Measurements from ENCODE around the gene HDAC5.
"Not testable (repeated sequence)": the region's sequence is repeated elsewhere in the genome, so short reads cannot be mapped to it uniquely, and the experiment has no call there.

HDAC5 gene

GRCh38 chr17:44132275-44132821 lies 8.9 kb upstream of the HDAC5 start:
- DNase-seq (ENCODE audit: low spot score): no peak

DNA sequence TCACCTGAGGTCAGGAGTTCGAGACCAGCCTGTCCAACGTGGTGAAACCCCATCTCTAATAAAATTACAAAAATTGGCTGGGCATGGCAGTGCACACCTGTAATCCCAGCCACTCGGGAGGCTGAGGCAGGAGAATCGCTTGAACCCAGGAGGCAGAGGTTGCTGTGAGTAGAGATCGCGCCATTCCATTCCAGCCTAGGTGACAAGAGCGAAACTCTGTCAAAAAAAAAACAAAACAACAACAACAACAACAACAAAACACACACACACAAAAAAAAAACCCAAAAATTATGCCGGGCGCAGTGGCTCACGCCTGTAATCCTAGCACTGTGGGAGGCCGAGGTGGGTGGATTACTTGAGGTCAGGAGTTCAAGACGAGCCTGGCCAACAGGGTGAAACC lies 7.9 kb upstream of the HDAC5 start:
- DNase-seq (ENCODE audit: low spot score): not testable (repeated sequence)

DNA sequence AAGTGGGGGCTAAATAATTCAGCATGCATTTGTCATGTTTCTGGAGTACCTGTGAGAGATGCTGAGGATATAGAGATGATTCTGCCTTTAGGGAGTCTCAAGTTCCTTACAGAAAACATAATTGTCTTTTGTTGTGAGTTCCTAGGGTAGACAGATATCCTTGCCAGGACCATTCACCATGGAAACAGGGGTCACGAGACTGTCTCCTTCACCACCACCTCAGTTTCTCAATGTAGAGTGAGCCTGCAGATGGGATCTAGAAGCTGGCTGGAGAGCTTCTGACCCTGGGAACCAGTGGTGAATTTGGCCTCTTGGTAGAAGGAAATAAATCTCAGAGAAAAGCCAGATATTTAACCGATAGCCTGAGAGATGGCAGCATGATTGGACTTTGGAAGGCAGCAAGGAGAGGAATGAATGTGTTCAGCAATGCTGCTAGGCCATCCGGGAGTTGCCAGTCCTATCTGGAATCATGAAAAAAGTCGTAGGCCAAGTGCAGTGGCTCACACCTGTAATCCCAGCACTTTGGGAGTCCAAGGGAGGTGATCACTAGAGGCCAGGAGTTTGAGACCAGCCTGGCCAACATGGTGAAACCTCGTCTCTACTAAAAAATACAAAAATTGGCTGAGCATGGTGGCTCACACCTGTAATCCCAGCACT lies 7.4 kb upstream of the HDAC5 start:
- DNase-seq (ENCODE audit: low spot score): no peak

- DNase-seq (ENCODE audit: low spot score): no peak
Measured at GRCh38 chr17:44128383-44128782, 4.9 kb upstream of the HDAC5 start.

- no peak for DNase-seq (ENCODE audit: low spot score)
Measured at GRCh38 chr17:44124118-44124438, 637 bp upstream of the HDAC5 start.

DNA sequence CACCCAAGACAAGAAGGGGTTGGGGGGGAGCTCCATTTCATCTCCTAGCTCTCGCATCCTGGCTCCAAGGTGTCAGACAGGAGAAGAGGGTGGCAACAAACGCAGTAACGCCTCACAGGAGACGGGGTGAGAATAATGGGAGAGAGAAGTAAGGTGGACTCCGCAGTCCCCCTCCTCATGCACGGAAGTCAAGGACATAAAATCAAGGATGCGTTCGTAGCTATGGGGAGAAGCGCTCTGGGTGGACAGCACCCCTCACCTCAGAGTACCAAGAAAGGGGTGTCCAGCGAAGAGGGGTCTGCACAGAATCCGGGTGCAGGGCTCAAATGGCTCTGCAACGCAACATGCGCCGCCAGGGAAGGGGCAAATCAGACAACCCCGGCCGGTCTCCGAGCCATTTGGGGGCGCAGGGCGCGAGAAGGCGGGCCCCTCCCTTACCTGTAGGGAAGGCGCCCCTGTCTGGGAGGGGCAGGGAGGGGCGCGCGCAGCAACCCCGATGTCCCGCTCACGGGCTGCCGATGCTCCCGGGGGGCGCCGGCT lies 555 bp downstream of the HDAC5 start:
- DNase-seq (ENCODE audit: low spot score): no peak

GRCh38 chr17:44121997-44122815 lies 1.2 kb downstream of the HDAC5 start:
- DNase-seq (ENCODE audit: low spot score): no peak

- no peak for DNase-seq (ENCODE audit: low spot score)
Measured at GRCh38 chr17:44120851-44121605, 2.4 kb downstream of the HDAC5 start.

- DNase-seq (ENCODE audit: low spot score): not testable (repeated sequence)
Measured at GRCh38 chr17:44120281-44120680, 3.2 kb downstream of the HDAC5 start.

GRCh38 chr17:44119798-44120197 lies 3.6 kb downstream of the HDAC5 start:
- DNase-seq (ENCODE audit: low spot score): no peak

DNA sequence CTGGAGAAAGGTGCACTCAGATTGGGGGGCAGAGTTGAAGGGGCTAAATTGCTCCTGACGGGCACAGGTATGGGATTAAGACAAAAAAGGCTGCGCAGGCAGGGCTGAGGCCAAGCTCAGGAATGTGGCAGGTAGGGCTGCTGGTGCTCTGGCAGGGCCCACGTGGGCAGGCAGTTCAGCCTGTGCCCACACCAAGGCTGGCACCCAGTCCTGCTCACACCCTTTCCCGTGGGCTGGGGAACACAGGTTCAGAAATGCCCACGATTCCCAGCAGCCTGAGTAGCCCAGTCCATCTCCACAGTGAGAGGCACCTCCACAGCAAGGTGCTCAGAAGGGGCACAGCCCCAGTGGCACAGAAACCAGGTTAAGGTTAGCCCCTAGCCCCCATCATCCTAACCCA lies 4.4 kb downstream of the HDAC5 start:
- DNase-seq (ENCODE audit: low spot score): no peak

DNA sequence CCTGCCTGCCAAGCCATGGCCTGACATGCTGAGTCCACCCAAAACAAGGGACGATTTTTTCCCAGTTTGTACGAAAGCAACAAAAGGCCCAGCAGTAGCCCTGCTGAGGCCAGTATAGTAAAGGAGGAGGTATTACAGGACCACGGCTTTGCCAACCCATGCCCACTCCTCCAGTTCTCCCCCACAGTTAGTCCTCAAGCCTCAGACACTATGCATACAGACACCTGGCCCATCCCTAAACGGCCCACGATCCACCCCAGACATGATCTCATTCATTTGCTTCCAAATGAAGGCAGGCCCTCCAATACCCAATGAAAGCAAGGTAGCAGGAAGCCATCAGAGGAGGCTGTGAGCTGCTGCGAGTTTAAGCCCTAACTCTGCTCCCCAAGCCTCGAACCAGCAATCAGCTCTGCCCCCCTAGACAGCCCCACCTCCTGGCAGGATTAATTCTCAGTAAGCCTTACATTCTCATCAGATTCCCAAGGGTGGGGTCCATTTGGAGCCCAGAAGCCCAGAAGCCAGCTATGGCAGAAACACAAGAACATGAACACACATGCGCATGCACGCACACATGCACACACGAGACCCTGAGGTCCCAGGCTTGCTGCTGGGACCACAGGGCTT lies 4.9 kb downstream of the HDAC5 start:
- no peak for DNase-seq (ENCODE audit: low spot score)

- no peak for DNase-seq (ENCODE audit: low spot score)
Measured at GRCh38 chr17:44117351-44117750, 6.1 kb downstream of the HDAC5 start.

DNA sequence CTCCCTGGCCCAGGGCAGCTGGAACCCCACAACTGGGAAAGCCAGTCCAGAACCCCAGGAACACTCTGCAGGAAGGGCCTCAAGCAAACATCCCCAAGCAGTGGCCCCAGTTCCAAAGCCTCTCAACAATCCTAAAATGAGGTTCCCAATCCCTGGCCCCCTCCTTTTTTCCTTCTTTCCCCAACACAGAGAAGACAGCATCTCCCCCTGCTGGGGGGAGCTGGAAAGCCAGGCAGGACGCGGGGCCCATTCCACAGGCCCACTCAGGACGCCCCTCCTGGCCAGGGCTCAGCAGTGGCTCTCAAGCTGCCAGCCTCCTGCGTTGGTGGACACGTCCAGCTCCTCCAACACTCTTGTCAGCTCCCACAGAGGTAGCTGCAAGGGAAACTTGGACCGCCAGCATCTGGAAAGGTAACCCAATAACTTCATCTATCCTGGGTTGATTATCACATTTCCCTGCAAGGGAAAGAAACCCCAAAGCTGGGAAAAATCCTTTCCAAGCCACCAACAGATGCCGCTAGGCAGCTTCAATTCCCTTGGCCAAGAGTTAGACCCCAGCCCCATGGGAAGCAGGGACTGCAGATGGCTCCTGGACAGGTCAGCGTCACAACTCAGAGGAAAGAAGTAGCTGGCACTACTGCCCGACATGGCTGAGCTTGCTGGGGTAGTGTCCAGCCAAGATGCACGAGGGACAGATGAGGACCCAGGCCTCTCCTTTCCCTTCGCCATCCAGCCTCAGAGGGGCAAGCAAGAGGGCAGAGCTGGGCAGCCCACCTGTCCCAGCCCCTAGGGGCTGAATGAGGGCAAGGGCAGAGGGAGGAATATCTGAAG lies 7.6 kb downstream of the HDAC5 start:
- DNase-seq (ENCODE audit: low spot score): no peak

DNA sequence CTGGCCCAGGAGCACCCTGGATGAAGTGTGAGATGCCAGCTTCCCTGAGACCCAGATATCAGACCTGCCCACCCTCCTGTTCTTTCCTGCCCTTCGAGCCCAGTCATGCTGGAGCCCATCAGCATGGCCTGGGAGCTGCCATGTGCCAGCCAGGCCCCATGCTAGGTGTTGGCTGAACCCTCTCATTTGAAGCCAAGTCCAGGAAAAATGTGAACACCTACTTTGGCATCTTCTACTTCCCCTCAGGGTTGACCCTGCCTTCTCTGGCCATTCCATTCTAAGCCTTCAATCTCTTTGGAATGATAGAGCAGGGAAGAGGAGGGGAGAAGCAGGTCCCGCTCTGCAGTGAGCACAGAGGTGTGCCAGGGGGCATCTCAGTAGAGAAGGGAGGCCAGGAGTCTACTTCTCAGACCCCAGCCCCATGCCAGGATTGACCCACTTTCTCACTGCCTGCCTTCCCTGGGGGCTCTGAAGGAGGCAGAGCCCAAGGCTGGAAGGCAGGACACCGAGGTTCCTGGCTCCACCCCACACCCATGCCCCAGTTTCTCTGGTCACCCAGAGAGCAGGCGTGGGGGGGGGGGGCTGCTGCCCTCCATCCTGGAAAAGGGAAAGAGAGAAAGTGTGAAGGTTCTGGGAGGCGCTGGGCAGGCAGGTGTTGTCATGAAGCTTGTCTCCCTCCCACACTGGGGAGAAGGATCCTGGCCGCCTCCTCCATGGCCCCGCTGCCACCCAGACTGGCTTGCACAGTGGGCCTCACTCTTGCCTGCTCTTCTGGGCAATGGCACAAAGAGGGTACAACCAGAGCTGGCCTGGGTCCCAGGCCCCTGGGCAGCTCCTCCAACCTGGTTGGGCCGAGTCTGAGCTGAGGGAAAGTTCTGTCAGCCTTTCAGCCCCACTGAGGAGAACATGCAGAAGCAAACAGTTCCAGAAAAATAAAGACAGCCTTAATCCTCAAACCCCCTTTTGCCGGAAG lies 9.3 kb downstream of the HDAC5 start:
- no peak for DNase-seq (ENCODE audit: low spot score)

DNA sequence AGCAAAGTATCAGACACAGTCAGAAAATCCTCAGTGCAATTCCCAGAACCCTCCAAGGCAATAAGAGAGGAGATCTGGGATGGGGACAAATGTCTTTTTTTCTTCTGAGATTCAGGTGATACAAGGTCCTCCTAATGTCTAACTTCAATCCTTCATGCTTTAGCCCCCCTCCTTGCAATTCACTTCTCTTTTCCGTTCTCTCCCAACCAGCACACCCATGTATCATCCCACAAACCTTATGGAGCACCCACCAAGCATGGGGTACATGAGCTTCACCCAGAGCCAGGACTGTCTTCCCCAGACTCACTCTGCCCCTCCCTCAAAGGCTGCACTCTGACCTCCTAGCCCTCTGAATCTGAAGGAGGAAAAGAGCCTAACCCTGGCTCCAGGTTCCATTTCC lies 10.1 kb downstream of the HDAC5 start:
- no peak for DNase-seq (ENCODE audit: low spot score)

DNA sequence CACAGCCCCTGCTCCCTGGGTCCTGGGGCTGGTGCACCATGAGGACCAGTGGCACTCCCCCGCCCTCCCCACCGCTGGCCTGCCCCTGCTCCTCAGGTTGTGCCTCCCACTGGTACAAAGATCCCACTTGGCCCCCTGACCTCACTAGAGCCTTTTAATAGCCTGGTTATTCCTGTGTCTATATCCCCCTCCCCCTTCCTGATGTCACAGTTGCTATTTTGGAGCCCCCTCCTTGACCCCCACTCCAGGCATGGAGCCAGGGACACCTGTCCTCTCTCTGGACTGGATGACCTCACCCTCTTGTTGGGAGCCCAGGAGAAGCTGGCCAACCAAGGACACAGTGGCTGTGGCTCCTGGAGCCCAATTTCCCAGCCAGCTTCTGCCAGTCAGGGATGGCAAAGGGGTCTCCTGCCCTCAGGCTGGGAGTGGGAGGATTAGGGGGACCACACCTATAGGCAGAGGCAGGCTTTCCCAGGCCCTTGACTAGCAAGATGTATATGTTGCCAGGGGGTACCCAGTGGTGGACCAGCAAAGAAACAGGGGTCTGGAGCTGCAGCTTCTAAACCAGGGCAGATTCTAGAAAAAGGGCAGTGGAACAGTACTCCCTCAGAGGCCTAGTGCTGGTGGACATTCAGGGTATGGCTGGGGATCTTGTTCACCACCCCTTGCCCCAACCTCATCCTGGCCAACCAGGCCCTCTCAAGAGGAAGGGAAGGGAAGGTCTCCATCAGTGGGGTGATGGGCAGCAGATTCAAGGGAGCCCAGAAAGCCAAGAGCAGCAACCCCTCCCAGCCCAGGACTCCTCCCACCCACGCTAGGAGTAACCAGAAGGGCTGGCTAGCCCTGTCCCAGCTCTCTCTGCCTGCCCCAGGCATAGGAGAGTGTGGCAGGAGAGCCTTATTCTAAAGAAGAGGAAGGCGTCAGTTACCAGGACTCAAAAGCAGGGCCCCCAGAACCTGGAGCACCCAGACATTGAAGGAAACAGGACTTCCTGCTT lies 10.9 kb downstream of the HDAC5 start:
- no peak for DNase-seq (ENCODE audit: low spot score)

DNA sequence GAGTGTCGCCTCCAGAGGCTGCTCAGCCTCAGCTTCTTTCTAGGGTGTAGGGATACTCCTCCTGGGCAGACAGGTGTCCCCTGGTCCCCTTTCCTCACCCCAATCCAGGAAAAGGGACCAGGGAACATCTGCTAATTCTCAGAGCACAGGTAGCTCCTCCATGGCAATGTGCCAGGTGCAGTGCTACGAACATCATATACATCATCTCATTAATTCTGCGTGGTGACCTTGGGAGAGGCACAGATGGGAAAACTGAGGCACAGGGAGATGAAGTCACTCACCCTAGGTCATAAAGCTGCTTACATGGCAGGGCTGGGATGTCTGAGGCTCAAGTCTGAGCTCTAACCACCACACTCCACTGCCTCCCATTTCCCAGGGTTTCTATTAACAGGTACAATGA lies 11.7 kb downstream of the HDAC5 start:
- DNase-seq (ENCODE audit: low spot score): no peak

All from globus pallidus (tissue), 1 donor.